HepG2 (cell line): ENCODE results near the gene PPP2R5B. TPM values are rescaled to one million over a fixed set of nuclear protein-coding genes. Genes with fewer than 3 reads are reported as not detected.

Experiments used
- ATF7 ChIP-seq, 2 experiments: fragments of 450-650 bp in 1 of 2; sonication (generic) in 1 of 2; formaldehyde crosslinking in 1 of 2; IDR thresholded peaks; 2 replicates each; pipeline versions ENCODE4 v1.4.0 to v1.6.1; 2016 to 2020; ENCODE audit warnings: antibody characterized with exemption in 1 of 2, mild to moderate bottlenecking in 1 of 2, missing genetic modification reagents in 1 of 2
- CBX5 ChIP-seq: sonication (generic); formaldehyde crosslinking; IDR thresholded peaks from 2 replicates; pipeline ENCODE4 v1.4.0; 2020; ENCODE audit warnings: missing genetic modification reagents, borderline replicate concordance
- ESRRA ChIP-seq: sonication (generic); formaldehyde crosslinking; IDR thresholded peaks from 2 replicates; pipeline ENCODE4 v1.5.1; 2020; ENCODE audit warnings: mild to moderate bottlenecking, low read depth, missing genetic modification reagents
- GABPA ChIP-seq, 2 experiments: IDR thresholded peaks; 2 replicates each; pipeline ENCODE4 v1.6.1; 2011 to 2016; ENCODE audit warnings: low read depth in 2 of 2, low read length in 1 of 2, missing biosample characterization in 1 of 2, missing genetic modification characterization in 1 of 2
- HDAC2 ChIP-seq: sonication (generic); formaldehyde crosslinking; IDR thresholded peaks from 2 replicates; pipeline ENCODE4 v1.4.0; 2020; ENCODE audit warnings: missing genetic modification reagents
- IKZF1 ChIP-seq: fragments of 450-650 bp; IDR thresholded peaks from 2 replicates; pipeline ENCODE4 v1.7.1; 2016
- KDM1A ChIP-seq: IDR thresholded peaks from 2 replicates; pipeline ENCODE4 v1.6.1; 2016; ENCODE audit warnings: missing compliant biosample characterization
- KLF12 ChIP-seq: sonication (generic); formaldehyde crosslinking; IDR thresholded peaks from 2 replicates; pipeline ENCODE4 v1.4.0; 2020; ENCODE audit warnings: missing genetic modification reagents, borderline replicate concordance
- MAX ChIP-seq: IDR thresholded peaks from 2 replicates; pipeline ENCODE4 v1.6.1; 2012; ENCODE audit warnings: inconsistent platforms
- MIER2 ChIP-seq: IDR thresholded peaks from 2 replicates; pipeline ENCODE4 v1.6.1; 2016; ENCODE audit warnings: missing biosample characterization, missing genetic modification reagents
- PHF20 ChIP-seq: sonication (generic); formaldehyde crosslinking; IDR thresholded peaks from 2 replicates; pipeline ENCODE4 v1.5.0; 2020; ENCODE audit warnings: mild to moderate bottlenecking, missing genetic modification reagents
- RAD21 ChIP-seq: fragments of 450-650 bp; formaldehyde crosslinking; IDR thresholded peaks from 2 replicates; pipeline ENCODE4 v1.5.0; 2020; ENCODE audit warnings: mild to moderate bottlenecking
- RFXANK ChIP-seq: IDR thresholded peaks from 2 replicates; pipeline ENCODE4 v1.6.1; 2016
- RXRA ChIP-seq: sonication (generic); formaldehyde crosslinking; IDR thresholded peaks from 2 replicates; pipeline ENCODE4 v1.5.1; 2020; ENCODE audit warnings: missing genetic modification reagents
- SIN3A ChIP-seq: IDR thresholded peaks from 2 replicates; pipeline ENCODE4 v1.6.1; 2011; ENCODE audit warnings: low read depth, mild to moderate bottlenecking, control low read depth, low read length, borderline replicate concordance
- STAG1 ChIP-seq: sonication (generic); formaldehyde crosslinking; IDR thresholded peaks from 2 replicates; pipeline ENCODE4 v1.4.0; 2020; ENCODE audit warnings: missing genetic modification reagents
- YEATS2 ChIP-seq: sonication (generic); formaldehyde crosslinking; IDR thresholded peaks from 2 replicates; pipeline ENCODE4 v1.4.0; 2020; ENCODE audit warnings: missing genetic modification reagents, borderline replicate concordance
- YY1 ChIP-seq: IDR thresholded peaks from 2 replicates; pipeline ENCODE4 v1.6.1; 2011; ENCODE audit warnings: low read length, low read depth, moderate library complexity, mild to moderate bottlenecking; ENCODE audit not compliant: insufficient read depth, insufficient replicate concordance
- ZBTB2 ChIP-seq: sonication (generic); formaldehyde crosslinking; IDR thresholded peaks from 2 replicates; pipeline ENCODE4 v1.8.0; 2022; ENCODE audit warnings: low read depth, missing genetic modification reagents
- ZBTB20 ChIP-seq: sonication (generic); formaldehyde crosslinking; IDR thresholded peaks from 2 replicates; pipeline ENCODE4 v1.8.1; 2023; ENCODE audit warnings: missing genetic modification reagents, low read depth, mild to moderate bottlenecking, borderline replicate concordance
- ZBTB8A ChIP-seq: sonication (generic); formaldehyde crosslinking; IDR thresholded peaks from 2 replicates; pipeline ENCODE4 v1.4.0; 2020; ENCODE audit warnings: mild to moderate bottlenecking, low read depth, missing genetic modification reagents, borderline replicate concordance
- ZMAT3 ChIP-seq: sonication (generic); formaldehyde crosslinking; conservative IDR thresholded peaks from 2 replicates; pipeline ENCODE4 v1.7.0; 2021; ENCODE audit warnings: missing genetic modification reagents
- ZNF10 ChIP-seq: sonication (generic); formaldehyde crosslinking; IDR thresholded peaks from 2 replicates; pipeline ENCODE4 v1.4.0; 2020; ENCODE audit warnings: mild to moderate bottlenecking, low read depth, missing genetic modification reagents, borderline replicate concordance
- ZNF230 ChIP-seq: sonication (generic); formaldehyde crosslinking; IDR thresholded peaks from 2 replicates; pipeline ENCODE4 v1.4.0; 2020; ENCODE audit warnings: mild to moderate bottlenecking, missing genetic modification reagents
- ZNF274 ChIP-seq: sonication (generic); formaldehyde crosslinking; IDR thresholded peaks from 2 replicates; pipeline ENCODE4 v1.5.1; 2020; ENCODE audit warnings: mild to moderate bottlenecking, missing genetic modification reagents
- ZNF30 ChIP-seq: sonication (generic); formaldehyde crosslinking; IDR thresholded peaks from 2 replicates; pipeline ENCODE4 v1.5.0; 2020; ENCODE audit warnings: mild to moderate bottlenecking, missing genetic modification reagents
- ZNF333 ChIP-seq: sonication (generic); formaldehyde crosslinking; IDR thresholded peaks from 2 replicates; pipeline ENCODE4 v1.4.0; 2020; ENCODE audit warnings: mild to moderate bottlenecking, missing genetic modification reagents, borderline replicate concordance
- ZNF335 ChIP-seq: sonication (generic); formaldehyde crosslinking; IDR thresholded peaks from 2 replicates; pipeline ENCODE4 v1.4.0; 2020; ENCODE audit warnings: missing genetic modification reagents
- ZNF460 ChIP-seq: sonication (generic); formaldehyde crosslinking; IDR thresholded peaks from 2 replicates; pipeline ENCODE4 v1.5.1; 2020; ENCODE audit warnings: missing genetic modification reagents, mild to moderate bottlenecking, borderline replicate concordance
- ZNF501 ChIP-seq: sonication (generic); formaldehyde crosslinking; IDR thresholded peaks from 2 replicates; pipeline ENCODE4 v1.5.1; 2020; ENCODE audit warnings: mild to moderate bottlenecking, moderate library complexity, missing genetic modification reagents
- polyA plus RNA-seq, 8 experiments: library from polyadenylated mRNA; depleted of rRNA in 3 of 8; stranded (reverse) in 7 of 8; unstranded in 1 of 8; fragments of >200 nt; fragmentation: Illumina TruSeq in 4 of 8; extraction: Trizol in 4 of 8; gene quantifications; 2 replicates each; pipeline versions ENCODE4 v1.2.1 to v1.2.3, GENCODE V29; 2011 to 2016; ENCODE audit warnings: low read depth in 4 of 8, missing spikeins in 1 of 8, mixed read lengths in 1 of 8; ENCODE audit not compliant: insufficient read depth in 1 of 8
- total RNA-seq, 5 experiments: library from RNA; depleted of rRNA; stranded (reverse); fragments of >200 nt; fragmentation: Illumina TruSeq; extraction: Trizol; gene quantifications; 2 replicates each; pipeline ENCODE4 v1.2.3, GENCODE V29; 2016; ENCODE audit warnings: low read depth in 1 of 5

Gene PPP2R5B
- total and polyA plus RNA-seq, 2 of the 13 experiments (the other 11 are each of a cell fraction or from before 2014, with no cell fraction given), result 2.3 to 8.3 TPM

- TF ChIP-seq ZBTB2 (CRISPR knock-in tag) (no peak), KLF12 (CRISPR knock-in tag) (peak; percentile 89; the same call in 1 of the 2 replicates), MIER2 (CRISPR knock-in tag) (peak; percentile 70), ZNF460 (CRISPR knock-in tag) (no peak; the same call in 1 of the 2 replicates), IKZF1 (no peak), ZNF333 (CRISPR knock-in tag) (peak; percentile 27; the same call in 1 of the 2 replicates), SIN3A (peak; percentile 89; the same call in 1 of the 2 replicates), YY1 (no peak), ZBTB8A (CRISPR knock-in tag) (peak; percentile 82; the same call in 1 of the 2 replicates), HDAC2 (CRISPR knock-in tag) (peak; percentile 89), ZNF274 (CRISPR knock-in tag) (no peak), ZNF335 (peak; percentile 81; the same call in 1 of the 2 replicates), RXRA (peak; percentile 80), ZNF501 (peak; percentile 66; the same call in 1 of the 2 replicates), GABPA (IDR thresholded peaks at IDR 0.05; ENCODE audit: low read depth, low read length) (no peak), GABPA (CRISPR knock-in tag; IDR thresholded peaks at IDR 0.05; ENCODE audit: low read depth) (peak; percentile 75), ZBTB20 (CRISPR knock-in tag) (peak; percentile 73; the same call in 1 of the 2 replicates), RFXANK (0 out of 2 replicates have a peak, but pooled peaks have one; percentile 29), ZNF30 (CRISPR knock-in tag) (peak; percentile 68; the same call in 1 of the 2 replicates), MAX (no peak; the same call in none of the 2 replicates), KDM1A (CRISPR knock-in tag) (0 out of 2 replicates have a peak, but pooled peaks have one; percentile 24), ESRRA (CRISPR knock-in tag) (peak; percentile 68; the same call in 1 of the 2 replicates), PHF20 (CRISPR knock-in tag) (peak; percentile 26; the same call in 1 of the 2 replicates), STAG1 (CRISPR knock-in tag) (peak; percentile 33), ZNF10 (CRISPR knock-in tag) (no peak), YEATS2 (peak; percentile 45; the same call in 1 of the 2 replicates), ZMAT3 (CRISPR knock-in tag) (peak; percentile 59; the same call in 1 of the 2 replicates), ZNF230 (peak; percentile 93), CBX5 (CRISPR knock-in tag) (peak; percentile 67; the same call in 1 of the 2 replicates), RAD21 (peak; percentile 26), ATF7 (IDR thresholded peaks at IDR 0.05) (no peak), ATF7 (CRISPR knock-in tag; IDR thresholded peaks at IDR 0.05) (peak; percentile 70)
Observed at GRCh38 chr11:64893194-64894069, 31.1 kb upstream of the PPP2R5B start (continued).
